ENCODE measurements around the gene DAZAP1.

GRCh38 chr19:1407528-1408299 lies at the start of gene DAZAP1:
- TF ChIP-seq CTCF (conservative IDR thresholded peaks at IDR 0.05; ENCODE audit: low read depth, low read length) = no peak
- no peak for TF ChIP-seq EZH2 (IDR thresholded peaks at IDR 0.05; ENCODE audit: low read length, unreplicated experiment)
